OCI-LY7 (cell line): ENCODE results near the gene CERS6.
A peak's percentile ranks its signal among the peaks of the same experiment; 100 is the strongest.

Experiments
- EZH2phosphoT487 ChIP-seq: fragments of 200-600 bp; sonication (generic); IDR thresholded peaks from 2 replicates; pipeline ENCODE4 v1.6.1; 2018; ENCODE audit warnings: low read depth, borderline replicate concordance, mild to moderate bottlenecking, mixed run types, antibody characterized with exemption, low read length, moderate library complexity, mixed read lengths
- TF ChIP-seq, protein P1 (sequence below): fragments of 200-600 bp; sonication (generic); conservative IDR thresholded peaks from 2 replicates; pipeline ENCODE4 v1.5.1; 2014; ENCODE audit warnings: mild to moderate bottlenecking, antibody characterized with exemption, low read length, moderate library complexity, mixed read lengths

DNA sequence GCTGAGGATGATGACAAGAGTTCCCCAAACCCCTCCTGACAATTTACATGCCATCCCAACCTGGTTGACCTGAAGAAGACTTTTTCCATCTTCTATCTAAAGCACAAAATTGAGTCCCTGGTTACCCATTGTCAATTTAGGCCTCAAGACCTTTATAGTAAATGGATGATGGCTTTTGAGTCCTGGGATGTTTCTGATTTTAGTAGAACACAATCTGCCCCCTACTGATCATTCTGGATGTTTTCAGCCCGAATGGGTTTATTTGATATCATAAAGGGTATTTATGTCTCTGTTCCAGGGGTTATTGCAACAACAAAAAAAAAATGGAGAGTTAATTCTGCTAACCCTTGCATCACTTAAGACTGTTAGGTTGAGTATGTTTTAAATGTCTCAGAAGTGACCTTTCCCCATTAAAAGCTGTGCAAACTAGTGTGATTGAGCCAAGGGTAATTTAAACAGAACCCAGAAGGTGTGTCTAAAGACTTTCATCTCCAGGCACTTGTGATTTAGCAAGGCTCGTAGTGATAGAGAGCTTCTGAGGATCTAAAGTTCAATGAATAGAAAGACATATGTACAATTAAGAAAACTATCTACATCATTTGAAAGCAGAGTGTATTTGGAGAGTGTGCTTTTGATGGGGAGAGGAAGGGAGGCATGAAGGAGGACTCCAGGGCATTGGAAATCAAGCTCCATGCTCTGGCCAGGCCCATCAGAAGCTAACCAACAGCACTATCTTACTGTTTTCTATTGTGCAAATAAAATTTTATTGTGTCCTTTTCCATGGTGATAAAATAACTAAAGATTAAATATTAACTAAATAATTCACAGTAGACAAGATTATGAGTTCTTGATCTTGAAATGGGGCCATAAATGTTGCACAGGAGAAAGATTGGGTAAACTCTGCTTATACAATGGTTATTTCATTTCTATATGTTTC lies 249.7 kb downstream of the CERS6 start:
- TF ChIP-seq, protein P1, sequence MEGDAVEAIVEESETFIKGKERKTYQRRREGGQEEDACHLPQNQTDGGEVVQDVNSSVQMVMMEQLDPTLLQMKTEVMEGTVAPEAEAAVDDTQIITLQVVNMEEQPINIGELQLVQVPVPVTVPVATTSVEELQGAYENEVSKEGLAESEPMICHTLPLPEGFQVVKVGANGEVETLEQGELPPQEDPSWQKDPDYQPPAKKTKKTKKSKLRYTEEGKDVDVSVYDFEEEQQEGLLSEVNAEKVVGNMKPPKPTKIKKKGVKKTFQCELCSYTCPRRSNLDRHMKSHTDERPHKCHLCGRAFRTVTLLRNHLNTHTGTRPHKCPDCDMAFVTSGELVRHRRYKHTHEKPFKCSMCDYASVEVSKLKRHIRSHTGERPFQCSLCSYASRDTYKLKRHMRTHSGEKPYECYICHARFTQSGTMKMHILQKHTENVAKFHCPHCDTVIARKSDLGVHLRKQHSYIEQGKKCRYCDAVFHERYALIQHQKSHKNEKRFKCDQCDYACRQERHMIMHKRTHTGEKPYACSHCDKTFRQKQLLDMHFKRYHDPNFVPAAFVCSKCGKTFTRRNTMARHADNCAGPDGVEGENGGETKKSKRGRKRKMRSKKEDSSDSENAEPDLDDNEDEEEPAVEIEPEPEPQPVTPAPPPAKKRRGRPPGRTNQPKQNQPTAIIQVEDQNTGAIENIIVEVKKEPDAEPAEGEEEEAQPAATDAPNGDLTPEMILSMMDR = peak; percentile 48
- no peak for TF ChIP-seq EZH2phosphoT487
